Loucy (cell line): ENCODE data around the gene GPX1.
"Not testable (repeated sequence)": the region's sequence is repeated elsewhere in the genome, so short reads cannot be mapped to it uniquely, and the experiment has no call there.

Experiments used
- H2AFZ ChIP-seq: fragments of 200-600 bp; sonication (generic); 2 replicates; pipeline ENCODE4 v1.6.0; 2016; ENCODE audit warnings: antibody characterized with exemption, mild to moderate bottlenecking, low read length, moderate library complexity
- H3F3A ChIP-seq: fragments of 200-600 bp; 2 replicates; pipeline ENCODE4 v1.6.0; 2016; ENCODE audit warnings: antibody characterized with exemption, low read depth, mild to moderate bottlenecking
- H3K27me3 ChIP-seq: fragments of 200-600 bp; sonication (generic); 2 replicates; pipeline ENCODE4 v1.6.1; 2014; ENCODE audit warnings: low read length, mild to moderate bottlenecking; ENCODE audit not compliant: insufficient read depth, poor library complexity, severe bottlenecking
- H3K36me3 ChIP-seq: fragments of 200-600 bp; sonication (generic); 2 replicates; pipeline ENCODE4 v1.6.1; 2016; ENCODE audit warnings: low read length; ENCODE audit not compliant: insufficient read depth
- H3K4me1 ChIP-seq: fragments of 200-600 bp; sonication (generic); 2 replicates; pipeline ENCODE4 v1.5.1; 2014; ENCODE audit warnings: low read length, mild to moderate bottlenecking; ENCODE audit not compliant: insufficient read depth, poor library complexity, severe bottlenecking
- H3K4me2 ChIP-seq: fragments of 200-600 bp; sonication (generic); 2 replicates; pipeline ENCODE4 v1.6.0; 2014; ENCODE audit warnings: antibody characterized with exemption, low read length, low read depth, mild to moderate bottlenecking; ENCODE audit not compliant: poor library complexity, severe bottlenecking
- H3K4me3 ChIP-seq: fragments of 200-600 bp; sonication (generic); 2 replicates; pipeline ENCODE4 v1.5.1; 2014; ENCODE audit warnings: low read length, mild to moderate bottlenecking, mixed read lengths; ENCODE audit not compliant: poor library complexity, severe bottlenecking
- H3K79me2 ChIP-seq: fragments of 200-600 bp; sonication (generic); 2 replicates; pipeline ENCODE4 v1.6.1; 2014; ENCODE audit warnings: low read length; ENCODE audit not compliant: insufficient read depth
- H3K9ac ChIP-seq: fragments of 200-600 bp; sonication (generic); 2 replicates; pipeline ENCODE4 v1.6.0; 2014; ENCODE audit warnings: mild to moderate bottlenecking, low read depth, low read length, moderate library complexity; ENCODE audit not compliant: poor library complexity, severe bottlenecking
- H3K9me2 ChIP-seq: fragments of 200-600 bp; sonication (generic); replicated peaks from 2 replicates; pipeline ENCODE4 v1.6.1; 2016; ENCODE audit warnings: low read depth, low read length, mixed read lengths
- H3K9me3 ChIP-seq: fragments of 200-600 bp; sonication (generic); 2 replicates; pipeline ENCODE4 v1.6.1; 2014; ENCODE audit warnings: mild to moderate bottlenecking, antibody characterized with exemption, low read length, low read depth; ENCODE audit not compliant: insufficient read depth
- H4K20me1 ChIP-seq: fragments of 200-600 bp; sonication (generic); 2 replicates; pipeline ENCODE4 v1.6.0; 2014; ENCODE audit warnings: antibody characterized with exemption, low read length, mild to moderate bottlenecking; ENCODE audit not compliant: insufficient read depth, poor library complexity, severe bottlenecking
- CTCF ChIP-seq: fragments of 200-600 bp; sonication (generic); conservative IDR thresholded peaks from 2 replicates; pipeline ENCODE4 v1.5.1; 2014; ENCODE audit warnings: mild to moderate bottlenecking, antibody characterized with exemption, low read length
- EZH2phosphoT487 ChIP-seq: fragments of 200-600 bp; IDR thresholded peaks from 2 replicates; pipeline ENCODE4 v1.6.1; 2018; ENCODE audit warnings: antibody characterized with exemption, mild to moderate bottlenecking, moderate library complexity, borderline replicate concordance

GPX1 gene

DNA sequence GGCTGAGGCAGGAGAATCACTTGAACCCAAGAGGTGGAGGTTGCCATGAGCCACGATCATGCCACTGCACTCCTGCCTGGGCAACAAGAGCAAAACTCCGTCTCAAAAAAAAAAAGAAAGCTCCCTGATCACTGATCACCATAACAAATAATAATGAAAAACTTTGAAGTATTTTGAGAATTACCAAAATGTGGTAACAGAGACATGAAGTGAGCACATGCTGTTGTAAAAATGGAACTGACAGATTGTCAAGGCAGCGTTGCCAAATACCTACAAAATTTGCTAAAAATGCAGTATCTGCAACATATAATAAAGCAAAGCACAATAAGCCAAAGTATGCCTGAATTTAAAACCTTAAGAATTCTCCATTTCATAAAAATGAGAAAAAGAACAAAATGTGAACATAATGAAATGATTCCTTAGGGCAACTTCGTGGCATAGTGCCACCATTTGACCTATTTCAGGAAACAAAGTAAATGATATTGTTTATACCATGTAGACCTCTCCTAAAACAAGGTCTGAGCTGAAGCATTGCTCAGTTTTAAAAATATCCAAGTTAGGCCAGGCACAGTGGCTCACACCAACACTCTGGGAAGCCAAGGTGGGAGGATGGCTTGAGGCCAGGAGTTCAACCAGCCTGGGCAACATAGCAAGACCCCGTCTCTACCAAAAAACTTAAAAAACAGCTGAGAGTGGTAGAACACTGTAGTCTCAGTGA, 24.1 kb downstream of the GPX1 start:
- Histone ChIP-seq H3K79me2 (peaks cover 48% of the 10 kb centered on the region), H2AFZ (no peak overlapping the region), H3K9me2 (no peaks in the 10 kb centered on the region), H3K4me3 (no peak overlapping the region), H3K27me3 (no peaks in the 10 kb centered on the region), H4K20me1 (peaks cover 3% of the 10 kb centered on the region), H3K4me2 (peak overlapping the region; percentile 4), H3K4me1 (peaks cover 15% of the 10 kb centered on the region), H3K9me3 (no peaks in the 10 kb centered on the region), H3F3A (no peaks in the 10 kb centered on the region), H3K9ac (no peak overlapping the region), H3K36me3 (peaks cover 51% of the 10 kb centered on the region)
- no peak for TF ChIP-seq CTCF
- no peak for TF ChIP-seq EZH2phosphoT487

DNA sequence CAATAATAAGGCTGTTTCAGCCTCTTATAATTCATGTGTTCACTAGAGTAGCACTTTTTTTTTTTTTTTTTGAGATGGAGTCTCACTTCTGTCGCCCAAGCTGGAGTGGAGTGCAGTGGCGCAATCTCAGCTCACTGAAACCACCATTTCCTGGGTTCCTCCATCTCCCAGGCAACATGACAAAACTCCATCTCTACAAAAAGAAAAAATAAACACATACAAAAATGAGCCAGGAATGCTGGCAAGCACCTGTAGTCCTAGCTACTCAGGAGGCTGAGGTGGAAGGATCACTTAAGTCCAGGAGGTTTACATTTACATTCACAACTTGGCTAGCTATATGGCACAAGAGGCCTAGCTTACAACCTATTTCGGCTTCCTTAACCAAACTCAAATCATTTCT, 25.1 kb downstream of the GPX1 start:
- H3K4me1 ChIP-seq, result peaks cover 15% of the 10 kb centered on the region
- H3K4me2 ChIP-seq, result no peak overlapping the region
- H3K27me3 ChIP-seq, result no peaks in the 10 kb centered on the region
- H3K9me3 ChIP-seq, result no peaks in the 10 kb centered on the region
- TF ChIP-seq EZH2phosphoT487, result no peak
- no peak for TF ChIP-seq CTCF
- H3K79me2 ChIP-seq, result peaks cover 38% of the 10 kb centered on the region
- no peak overlapping the region for H3K4me3 ChIP-seq
- H3K36me3 ChIP-seq, result peaks cover 51% of the 10 kb centered on the region
- H3K9ac ChIP-seq, result no peak overlapping the region
- H3F3A ChIP-seq, result no peaks in the 10 kb centered on the region
- no peak overlapping the region for H2AFZ ChIP-seq
- peaks cover 3% of the 10 kb centered on the region for H4K20me1 ChIP-seq
- H3K9me2 ChIP-seq, result no peaks in the 10 kb centered on the region

DNA sequence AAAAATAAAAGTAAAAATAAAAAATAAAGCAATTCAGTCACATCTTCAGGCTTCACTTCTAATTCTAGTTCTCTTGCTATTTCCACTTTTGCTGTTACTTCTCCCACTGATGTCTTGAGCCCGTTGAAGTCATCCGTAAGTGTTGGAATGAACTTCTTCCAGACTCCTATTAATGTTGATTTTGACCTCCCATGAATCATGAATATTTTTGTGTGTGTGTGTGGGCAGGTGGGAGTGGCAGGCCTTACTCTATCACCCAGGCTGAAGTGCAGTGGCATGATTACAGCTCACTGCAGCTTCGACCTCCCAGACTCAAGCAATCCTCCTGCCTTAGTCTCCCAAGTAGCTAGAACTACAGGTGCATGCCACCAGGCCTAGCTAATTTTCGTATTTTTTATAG, 29.0 kb downstream of the GPX1 start:
- Histone ChIP-seq H4K20me1 (no peaks in the 10 kb centered on the region), H3K4me1 (peaks cover 3% of the 10 kb centered on the region), H3K4me3 (no peak overlapping the region), H3K36me3 (peaks cover 66% of the 10 kb centered on the region), H2AFZ (no peak overlapping the region), H3K27me3 (no peaks in the 10 kb centered on the region), H3K9ac (no peak overlapping the region), H3K9me2 (no peaks in the 10 kb centered on the region), H3K79me2 (peaks cover 3% of the 10 kb centered on the region; the same call in 1 of the 2 replicates), H3F3A (no peaks in the 10 kb centered on the region), H3K4me2 (no peak overlapping the region), H3K9me3 (no peaks in the 10 kb centered on the region)
- no peak for TF ChIP-seq EZH2phosphoT487
- TF ChIP-seq CTCF, result no peak

- peaks cover 66% of the 10 kb centered on the region for H3K36me3 ChIP-seq
- not testable (repeated sequence) for H3K9me2 ChIP-seq, H3K4me2 ChIP-seq, H3K4me3 ChIP-seq, H3K4me1 ChIP-seq, H3K9ac ChIP-seq, H3K9me3 ChIP-seq, H2AFZ ChIP-seq, H3K27me3 ChIP-seq, H3F3A ChIP-seq, H3K79me2 ChIP-seq, H4K20me1 ChIP-seq
Observed at GRCh38 chr3:49328350-49328749, 29.8 kb downstream of the GPX1 start.
